GM19240 (cell line): ENCODE measurements around the gene ARHGAP45.

Source experiments
- DNase-seq: peaks from one replicate; pipeline ENCODE4 v3.0.0; 2011; ENCODE audit warnings: low spot score; ENCODE audit not compliant: insufficient read length

The ARHGAP45 gene

GRCh38 chr19:1070576-1070930 is 3.6 kb downstream of the ARHGAP45 start:
- no peak for DNase-seq

GRCh38 chr19:1070931-1071791 is 4.2 kb downstream of the ARHGAP45 start:
- no peak for DNase-seq

GRCh38 chr19:1072371-1073015 is 5.5 kb downstream of the ARHGAP45 start:
- DNase-seq, result no peak

- DNase-seq, result no peak
These were observed 6.3 kb downstream of the ARHGAP45 start for GRCh38 chr19:1073063-1073955.

- DNase-seq, result no peak
These were observed 7.1 kb downstream of the ARHGAP45 start for GRCh38 chr19:1073956-1074517.

GRCh38 chr19:1074544-1075283 is 7.7 kb downstream of the ARHGAP45 start:
- DNase-seq, result peak; percentile 95

GRCh38 chr19:1076046-1076386 is 9.0 kb downstream of the ARHGAP45 start:
- no peak for DNase-seq

- peak; percentile 100 for DNase-seq
These were observed 10.0 kb downstream of the ARHGAP45 start for GRCh38 chr19:1076951-1077350.

GRCh38 chr19:1079566-1080111 is 12.7 kb downstream of the ARHGAP45 start:
- no peak for DNase-seq

GRCh38 chr19:1080360-1081161 is 13.6 kb downstream of the ARHGAP45 start:
- no peak for DNase-seq

- no peak for DNase-seq
These were observed 14.6 kb downstream of the ARHGAP45 start for GRCh38 chr19:1081301-1082164.

- DNase-seq, result peak; percentile 47
These were observed 15.4 kb downstream of the ARHGAP45 start for GRCh38 chr19:1082165-1082927.

- DNase-seq, result no peak
These were observed 16.2 kb downstream of the ARHGAP45 start for GRCh38 chr19:1082928-1083816.

- no peak for DNase-seq
These were observed 17.3 kb downstream of the ARHGAP45 start for GRCh38 chr19:1084024-1084868.

GRCh38 chr19:1085053-1085658 is 18.2 kb downstream of the ARHGAP45 start:
- no peak for DNase-seq
